Measurements from ENCODE around the gene SDCBP2.

SDCBP2 gene

GRCh38 chr20:1312904-1313235, 16.1 kb downstream of the SDCBP2 start:
- no peak for DNase-seq (ENCODE audit: low read depth in 2 of 2)

DNA sequence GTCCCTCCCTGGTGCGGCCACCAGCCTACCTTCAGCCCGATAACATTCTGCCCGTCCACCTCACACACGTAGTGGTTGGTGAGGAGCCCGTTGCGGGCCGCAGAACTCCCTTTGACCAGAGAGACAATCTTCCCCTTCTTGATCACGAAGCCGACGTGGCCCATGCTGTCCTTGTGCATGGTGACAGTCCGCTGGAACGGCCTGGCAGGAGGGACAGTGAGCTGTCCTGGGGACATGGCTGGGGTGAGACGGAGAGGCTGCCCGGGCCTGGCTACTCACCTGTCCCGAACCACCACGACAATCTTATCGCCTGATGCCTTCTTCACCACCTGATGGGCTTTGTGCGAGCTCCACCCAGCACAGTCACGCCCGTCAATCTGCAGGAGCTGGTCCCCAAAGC, 16.6 kb downstream of the SDCBP2 start:
- DNase-seq (ENCODE audit: low read depth in 2 of 2) = no peak

- no peak for DNase-seq (ENCODE audit: low read depth in 2 of 2)
These were observed 18.3 kb downstream of the SDCBP2 start for GRCh38 chr20:1310506-1311190.

- no peak for DNase-seq (ENCODE audit: low read depth in 2 of 2)
These were observed 18.9 kb downstream of the SDCBP2 start for GRCh38 chr20:1310071-1310470.

DNA sequence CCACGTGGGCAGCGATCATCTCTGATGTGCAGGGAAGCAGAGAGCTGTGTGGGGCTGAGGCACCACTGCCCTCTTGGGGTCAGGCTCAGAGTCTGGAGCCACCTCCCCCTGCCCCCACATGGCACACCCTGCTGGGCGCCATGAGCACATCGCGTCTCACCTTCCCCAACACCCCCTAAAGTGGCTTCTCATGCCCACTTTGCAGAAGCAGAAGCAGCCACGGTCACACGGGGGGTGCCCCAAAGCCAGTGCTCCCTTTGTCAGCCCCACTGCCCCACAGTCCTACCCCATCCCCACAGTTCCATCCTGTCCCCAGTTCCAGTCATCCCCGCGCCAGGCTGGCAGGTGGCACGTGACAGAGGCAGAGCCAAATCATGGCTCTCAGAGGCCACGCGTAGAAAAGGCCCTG, 19.5 kb downstream of the SDCBP2 start:
- DNase-seq (ENCODE audit: low read depth in 2 of 2) = no peak

DNA sequence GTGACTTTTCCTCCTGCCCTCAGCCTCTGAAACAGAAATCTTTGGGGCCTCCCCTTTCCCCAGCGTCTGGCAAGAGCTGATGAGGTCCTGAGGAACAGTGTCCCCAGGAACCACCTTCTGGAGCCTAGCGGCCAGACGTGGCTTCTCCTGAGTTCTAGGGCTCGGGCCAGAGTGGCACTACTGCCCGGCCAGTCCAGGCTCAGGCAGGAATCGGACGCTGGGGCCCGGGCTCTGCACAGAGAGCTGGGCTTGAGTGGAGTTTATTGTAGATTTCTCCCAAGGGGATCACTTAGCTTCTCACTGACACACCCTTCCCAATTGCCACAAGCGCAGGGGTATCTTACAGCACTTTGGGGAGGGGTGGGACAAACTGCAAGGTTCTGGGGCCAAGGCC, 20.2 kb downstream of the SDCBP2 start:
- no peak for DNase-seq (ENCODE audit: low read depth in 2 of 2)

DNA sequence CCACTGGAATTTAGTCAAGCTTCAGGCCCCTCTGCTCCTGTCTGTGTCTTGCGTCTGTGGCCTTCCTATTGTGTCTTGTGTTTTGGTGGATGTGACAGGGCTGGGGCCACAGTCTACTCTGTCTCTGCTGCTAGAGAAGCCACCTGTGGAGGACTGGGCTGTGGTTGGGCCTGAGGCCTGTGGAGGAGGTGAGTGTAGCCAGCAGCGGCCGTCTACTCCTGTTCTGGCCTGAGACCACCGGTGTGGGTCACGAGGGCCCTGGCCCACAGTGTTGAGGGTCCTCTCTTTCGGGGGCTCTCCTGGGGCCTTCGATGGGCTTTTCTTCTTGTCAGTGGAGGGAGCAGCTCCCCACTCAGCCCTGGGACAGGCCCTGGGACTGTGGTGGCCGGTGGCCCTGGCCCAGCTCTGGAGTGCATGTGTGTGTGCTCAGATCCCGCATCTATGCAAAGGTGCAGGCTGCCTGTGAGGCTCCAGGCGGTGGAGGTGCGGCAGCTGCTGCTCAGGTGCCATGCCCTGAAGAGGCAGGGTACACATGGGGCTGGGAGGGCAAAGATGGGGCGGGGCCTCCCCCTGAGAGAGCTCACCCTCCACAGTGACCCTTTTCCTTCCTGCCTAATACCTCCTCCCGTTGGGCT, 20.8 kb downstream of the SDCBP2 start:
- DNase-seq (ENCODE audit: low read depth in 2 of 2) = no peak

GRCh38 chr20:1307571-1307971, 21.4 kb downstream of the SDCBP2 start:
- DNase-seq (ENCODE audit: low read depth in 2 of 2) = no peak

DNA sequence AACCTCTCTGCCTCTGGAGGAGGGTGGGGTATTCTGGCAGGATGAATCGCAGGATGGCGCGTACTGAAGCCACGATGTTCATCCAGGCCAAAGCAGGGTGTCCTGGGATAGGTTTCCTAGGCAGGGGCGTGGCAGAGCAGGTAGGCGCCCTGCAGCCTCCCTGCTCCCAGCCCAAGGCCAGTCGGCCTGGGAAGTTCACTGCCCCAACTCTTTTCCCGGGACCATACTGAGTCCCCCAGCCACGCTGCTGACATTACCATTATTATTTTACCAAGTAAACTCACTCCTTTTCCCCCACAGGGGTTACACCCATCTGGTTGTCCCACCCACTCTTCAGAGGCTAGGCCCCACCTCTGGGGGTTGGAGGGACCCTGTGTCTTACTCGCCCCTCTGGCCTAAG, 21.8 kb downstream of the SDCBP2 start:
- no peak for DNase-seq (ENCODE audit: low read depth in 2 of 2)

DNA sequence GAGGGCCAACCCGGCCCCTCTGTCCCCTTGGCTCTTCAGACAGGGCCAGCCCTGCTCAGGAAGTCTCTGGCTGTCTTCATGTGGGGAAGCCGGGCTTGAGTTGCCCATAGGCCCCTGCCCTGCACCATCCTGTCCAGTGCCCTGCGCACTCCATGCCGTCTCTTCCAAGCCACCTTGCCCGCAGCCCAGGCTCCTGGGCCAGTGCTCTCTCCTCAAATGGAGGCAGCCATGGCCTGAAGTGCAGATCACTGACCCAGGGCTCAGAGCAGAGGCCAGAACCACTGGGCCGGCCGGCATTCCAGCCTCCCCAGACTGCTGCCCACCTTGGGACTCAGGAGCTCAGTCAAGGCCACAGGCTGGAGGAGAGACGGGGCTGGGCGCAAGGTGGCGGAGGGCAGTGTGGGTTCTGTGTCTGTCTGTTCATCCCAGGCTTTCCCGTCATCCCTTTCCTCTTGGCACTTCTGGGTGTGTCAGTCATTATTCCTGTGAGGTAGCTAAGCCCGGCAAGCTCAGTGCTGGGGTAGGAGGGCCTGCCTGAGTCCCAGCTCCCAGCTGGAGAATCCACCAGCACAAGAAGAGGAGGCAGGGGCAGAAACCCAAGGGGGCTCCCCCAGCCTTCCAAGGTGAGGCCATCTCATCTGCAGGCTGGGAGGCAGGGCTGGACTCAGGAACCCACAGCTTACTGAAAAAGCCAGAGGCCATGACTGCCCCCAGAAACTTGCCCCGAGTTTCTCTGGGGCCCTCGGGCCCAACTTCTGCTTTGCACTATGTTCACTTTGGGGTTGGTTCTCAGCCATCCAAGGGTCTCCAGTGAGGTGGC, 22.4 kb downstream of the SDCBP2 start:
- DNase-seq (ENCODE audit: low read depth in 2 of 2) = no peak

GRCh38 chr20:1305712-1306111, 23.2 kb downstream of the SDCBP2 start:
- no peak for DNase-seq (ENCODE audit: low read depth in 2 of 2)

GRCh38 chr20:1304710-1305515, 24.0 kb downstream of the SDCBP2 start:
- DNase-seq (ENCODE audit: low read depth in 2 of 2) = no peak

DNA sequence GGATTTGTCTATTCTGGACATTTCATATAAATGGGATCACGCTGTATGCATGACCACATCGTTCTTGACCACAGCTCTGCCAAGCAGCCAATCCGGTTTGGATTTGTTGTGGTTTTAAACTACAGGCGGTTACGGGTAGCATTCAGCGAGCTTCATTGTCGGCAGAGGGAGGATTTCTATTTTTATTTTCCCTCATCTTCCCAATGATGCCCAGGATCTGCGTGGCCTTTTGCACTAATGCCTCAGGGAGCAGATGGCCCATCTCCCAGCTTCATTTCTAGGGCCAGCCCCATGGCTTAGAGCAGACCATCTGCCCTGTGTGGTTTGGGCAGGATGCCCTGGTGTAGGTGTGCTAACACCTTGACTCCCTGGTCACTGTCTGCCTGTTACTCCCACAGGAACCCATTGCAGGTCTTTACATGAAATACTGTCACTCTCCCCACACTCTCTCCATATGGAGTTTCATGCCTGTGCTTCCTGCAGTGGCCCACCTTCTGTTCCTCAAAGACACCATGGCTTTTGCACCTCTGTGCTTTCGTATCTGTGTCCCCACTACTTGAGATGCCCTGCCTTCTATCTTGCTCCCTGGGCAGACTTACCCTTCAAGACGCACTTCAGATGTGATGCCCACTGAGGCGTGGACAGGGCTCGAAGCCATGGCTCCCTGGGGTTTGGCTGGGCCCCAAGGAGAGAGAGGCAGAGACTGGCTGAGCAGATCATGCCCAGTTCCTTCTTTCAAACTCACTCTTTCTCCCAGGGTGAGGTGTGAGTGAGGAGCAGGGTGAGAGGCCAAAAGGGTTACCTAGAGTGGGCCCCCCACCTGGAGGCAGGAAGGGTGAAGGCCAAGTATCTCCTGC, 26.0 kb downstream of the SDCBP2 start:
- DNase-seq (ENCODE audit: low read depth in 2 of 2) = no peak

DNA sequence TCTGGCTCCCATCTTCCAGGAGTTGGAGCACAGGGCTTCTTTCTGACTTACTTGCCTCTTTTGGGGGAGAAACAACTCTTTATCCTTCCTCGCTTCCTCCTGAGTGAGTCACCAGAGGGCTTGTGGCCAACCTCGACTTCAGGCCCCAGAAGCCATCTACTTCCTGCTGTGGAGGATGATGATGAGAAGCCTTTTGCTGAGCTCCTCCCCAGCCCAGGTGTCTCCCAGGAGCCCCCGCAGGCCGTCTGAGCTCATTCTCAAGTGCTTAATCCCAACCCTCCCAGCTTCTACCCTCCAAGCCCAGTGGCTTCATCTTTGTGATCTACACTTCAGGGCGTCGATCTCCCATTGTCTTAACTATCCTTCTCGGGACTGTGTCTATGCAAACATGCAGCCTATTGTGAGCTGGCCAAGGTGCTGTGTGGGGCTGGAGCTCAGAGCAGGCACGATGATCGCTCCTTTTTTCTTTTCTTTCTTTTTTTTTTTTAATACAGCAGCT, 27.9 kb downstream of the SDCBP2 start:
- DNase-seq (ENCODE audit: low read depth in 2 of 2) = peak; percentile 18 to 30

DNA sequence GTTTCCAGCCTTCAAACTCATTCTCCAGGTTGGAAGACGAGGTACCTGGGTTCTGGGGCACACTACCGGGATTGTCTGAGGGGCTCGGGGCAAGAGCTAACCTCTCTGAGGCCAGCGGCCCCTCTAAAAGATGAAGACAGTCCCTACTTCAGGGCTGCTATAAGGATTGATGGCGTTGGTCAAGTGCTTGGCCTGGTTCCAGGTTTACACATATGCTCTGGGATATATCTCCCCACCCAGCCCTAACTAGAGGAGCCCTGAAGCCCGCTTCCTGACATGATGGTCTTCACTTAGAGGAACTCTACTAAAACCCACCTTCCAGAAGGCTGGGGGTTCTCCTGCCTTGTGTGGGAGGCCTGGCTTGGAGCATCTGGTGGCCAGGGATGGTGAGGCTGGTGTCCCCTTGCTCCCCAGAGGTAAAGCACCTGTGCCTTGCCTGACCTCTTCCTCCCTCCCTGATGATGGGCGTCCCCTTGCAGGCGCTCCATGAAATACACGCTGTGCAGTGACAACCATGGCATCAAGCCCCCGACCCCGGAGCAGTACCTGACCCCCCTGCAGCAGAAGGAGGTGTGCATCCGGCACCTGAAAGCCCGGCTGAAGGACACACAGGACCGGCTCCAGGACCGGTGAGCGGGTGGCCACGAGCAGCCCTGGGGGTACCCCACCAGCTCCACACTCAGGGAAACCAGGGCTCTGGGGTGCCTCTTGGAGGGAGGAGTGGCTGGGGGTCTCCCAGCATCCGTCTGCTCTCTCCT, 28.7 kb downstream of the SDCBP2 start:
- no peak for DNase-seq (ENCODE audit: low read depth in 2 of 2)

DNA sequence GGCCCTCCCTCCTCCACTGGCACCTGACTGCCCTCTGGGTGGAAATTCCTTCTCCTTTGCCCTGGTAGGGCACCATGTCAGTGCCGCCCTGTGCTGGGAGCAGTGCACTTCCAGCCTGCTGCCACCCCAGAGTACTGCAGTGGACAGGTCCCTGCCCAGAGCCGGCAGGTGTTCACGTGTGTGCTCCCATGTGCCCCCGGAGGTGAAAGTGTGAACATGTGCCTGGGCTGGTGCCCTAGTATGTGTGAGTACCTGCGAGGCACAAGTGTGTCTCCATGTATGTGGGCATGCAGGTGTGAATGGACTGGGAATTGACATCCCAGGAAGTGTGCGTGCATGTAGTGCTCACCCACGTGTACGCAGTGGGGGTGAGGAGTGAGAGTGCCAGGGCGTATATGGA, 29.4 kb downstream of the SDCBP2 start:
- DNase-seq (ENCODE audit: low read depth in 2 of 2) = peak; percentile 14 to 27

DNA sequence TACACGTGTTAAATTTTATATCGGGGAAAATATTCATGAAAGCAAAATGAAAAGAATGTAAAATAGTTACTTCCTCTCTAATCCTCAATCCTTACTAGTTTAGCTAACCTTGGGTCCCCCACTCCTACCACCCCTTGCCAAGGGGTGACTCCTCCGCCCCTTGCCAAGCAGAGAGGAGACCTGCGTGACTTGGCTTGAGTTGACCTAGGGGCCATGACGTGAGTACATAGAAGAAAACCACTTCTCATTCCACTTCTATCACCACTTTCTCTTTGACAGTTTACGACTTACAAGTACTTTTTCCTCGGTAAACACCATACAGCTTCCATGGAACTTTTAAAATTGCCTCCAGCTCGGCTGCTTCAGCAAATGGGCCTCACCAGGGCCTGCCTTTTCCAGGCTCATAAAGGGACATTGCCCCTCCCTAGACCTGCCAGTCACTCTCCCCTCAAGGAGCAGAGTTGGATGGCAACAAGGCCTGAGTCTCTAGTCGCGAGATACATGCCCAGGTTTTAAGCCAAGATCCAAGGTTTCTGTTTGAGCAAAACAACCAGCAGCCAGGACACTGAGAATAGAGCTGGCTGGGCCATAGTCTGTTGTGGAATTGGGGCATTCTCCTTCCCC, 29.9 kb downstream of the SDCBP2 start:
- no peak for DNase-seq (ENCODE audit: low read depth in 2 of 2)

- no peak for DNase-seq (ENCODE audit: low read depth in 2 of 2)
These were observed 30.8 kb downstream of the SDCBP2 start for GRCh38 chr20:1298166-1298565.

DNA sequence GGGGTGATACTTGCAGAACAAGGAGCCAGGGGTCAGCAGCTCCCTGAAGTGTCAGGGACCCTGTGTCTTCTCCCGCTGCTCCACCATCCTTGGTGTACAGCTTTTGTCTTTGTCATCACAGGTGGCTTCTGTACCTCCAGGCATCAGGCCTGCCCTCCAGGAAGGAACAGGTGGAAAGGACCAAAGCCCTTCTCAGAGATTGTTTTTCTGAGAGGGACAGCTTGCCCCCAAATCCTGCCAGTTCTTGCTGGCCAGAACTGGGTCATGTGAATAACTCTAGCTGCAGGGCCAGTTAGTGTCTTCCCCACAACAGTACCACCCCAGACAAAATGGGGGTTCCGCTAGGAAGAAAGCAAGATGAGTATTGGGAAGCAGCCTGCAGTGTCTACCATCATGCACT, 31.5 kb downstream of the SDCBP2 start:
- no peak for DNase-seq (ENCODE audit: low read depth in 2 of 2)

GRCh38 chr20:1296922-1297321, 32.0 kb downstream of the SDCBP2 start:
- DNase-seq (ENCODE audit: low read depth in 2 of 2) = no peak

Data from stimulated activated CD8-positive, alpha-beta memory T cell treated with anti-CD3 and anti-CD28 coated beads, Interleukin-2, amount 100 ng/mL, for 48 hours (primary cell).